ENCODE results near the gene INTS1.
A peak's percentile ranks its signal among the peaks of the same experiment; 100 is the strongest.

The INTS1 gene

DNA sequence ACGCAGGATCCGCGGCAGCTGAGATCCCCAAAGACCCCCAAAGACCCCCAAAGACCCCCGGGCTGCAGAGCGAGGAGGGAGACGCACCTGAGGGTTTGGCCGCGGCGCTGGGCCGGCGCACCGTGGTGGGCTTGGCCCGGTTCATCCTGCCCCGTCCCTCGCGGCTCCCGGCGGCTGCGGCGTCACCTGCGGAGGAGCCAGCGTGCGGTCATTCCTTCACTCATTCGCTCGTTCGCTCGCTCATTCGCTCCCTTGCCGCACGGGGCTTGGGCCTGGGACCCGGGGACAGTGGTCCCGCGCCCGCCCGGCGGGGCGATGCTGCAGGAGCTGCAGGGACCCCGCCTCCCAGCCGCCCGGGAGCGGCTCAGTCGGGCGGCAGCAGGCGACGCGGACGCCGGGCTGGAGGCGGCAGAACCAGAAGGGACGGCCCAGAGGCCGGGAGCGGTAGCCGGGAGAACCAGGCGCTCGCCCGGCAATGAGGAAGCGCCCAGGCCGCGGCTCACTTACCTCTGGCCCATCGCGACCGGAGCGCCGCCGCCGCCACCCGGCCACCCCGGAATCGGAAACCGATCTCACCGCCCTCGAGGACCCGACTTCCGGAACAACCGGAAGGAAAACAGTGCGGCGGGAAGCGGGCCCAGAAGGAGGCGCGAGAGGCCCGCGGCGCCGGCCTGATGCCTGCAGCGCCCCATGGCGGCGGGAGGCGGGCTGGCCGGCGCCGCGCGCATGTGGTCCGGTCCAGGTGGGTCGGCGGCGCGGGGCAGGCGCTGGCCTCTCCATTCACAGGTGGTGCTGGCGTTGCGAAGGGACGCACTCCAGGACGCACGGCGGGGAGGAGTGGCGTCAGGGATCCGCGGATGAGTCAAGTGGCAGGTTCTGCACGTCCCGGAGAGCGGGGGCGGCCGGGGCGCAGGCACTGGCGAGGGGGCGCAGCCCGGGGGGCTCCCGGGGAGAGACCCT is at the start of gene INTS1:
Gene INTS1, minus strand, starts transcription at position 574 of the 960 bp plus-strand sequence. Its CDS starts 429 bp downstream, at position 145.
- TF ChIP-seq, protein P1, sequence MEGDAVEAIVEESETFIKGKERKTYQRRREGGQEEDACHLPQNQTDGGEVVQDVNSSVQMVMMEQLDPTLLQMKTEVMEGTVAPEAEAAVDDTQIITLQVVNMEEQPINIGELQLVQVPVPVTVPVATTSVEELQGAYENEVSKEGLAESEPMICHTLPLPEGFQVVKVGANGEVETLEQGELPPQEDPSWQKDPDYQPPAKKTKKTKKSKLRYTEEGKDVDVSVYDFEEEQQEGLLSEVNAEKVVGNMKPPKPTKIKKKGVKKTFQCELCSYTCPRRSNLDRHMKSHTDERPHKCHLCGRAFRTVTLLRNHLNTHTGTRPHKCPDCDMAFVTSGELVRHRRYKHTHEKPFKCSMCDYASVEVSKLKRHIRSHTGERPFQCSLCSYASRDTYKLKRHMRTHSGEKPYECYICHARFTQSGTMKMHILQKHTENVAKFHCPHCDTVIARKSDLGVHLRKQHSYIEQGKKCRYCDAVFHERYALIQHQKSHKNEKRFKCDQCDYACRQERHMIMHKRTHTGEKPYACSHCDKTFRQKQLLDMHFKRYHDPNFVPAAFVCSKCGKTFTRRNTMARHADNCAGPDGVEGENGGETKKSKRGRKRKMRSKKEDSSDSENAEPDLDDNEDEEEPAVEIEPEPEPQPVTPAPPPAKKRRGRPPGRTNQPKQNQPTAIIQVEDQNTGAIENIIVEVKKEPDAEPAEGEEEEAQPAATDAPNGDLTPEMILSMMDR (IDR thresholded peaks at IDR 0.05; ENCODE audit: borderline replicate concordance, control extremely low read depth, extremely low read depth, insufficient read depth, missing control alignments), result peak; percentile 82
- peak; percentile 97 for DNase-seq (ENCODE audit: low spot score)
- in situ Hi-C loops (cut with MboI; ENCODE audit: low sequenced_read_pairs, unreplicated experiment), result no loop called here

DNA sequence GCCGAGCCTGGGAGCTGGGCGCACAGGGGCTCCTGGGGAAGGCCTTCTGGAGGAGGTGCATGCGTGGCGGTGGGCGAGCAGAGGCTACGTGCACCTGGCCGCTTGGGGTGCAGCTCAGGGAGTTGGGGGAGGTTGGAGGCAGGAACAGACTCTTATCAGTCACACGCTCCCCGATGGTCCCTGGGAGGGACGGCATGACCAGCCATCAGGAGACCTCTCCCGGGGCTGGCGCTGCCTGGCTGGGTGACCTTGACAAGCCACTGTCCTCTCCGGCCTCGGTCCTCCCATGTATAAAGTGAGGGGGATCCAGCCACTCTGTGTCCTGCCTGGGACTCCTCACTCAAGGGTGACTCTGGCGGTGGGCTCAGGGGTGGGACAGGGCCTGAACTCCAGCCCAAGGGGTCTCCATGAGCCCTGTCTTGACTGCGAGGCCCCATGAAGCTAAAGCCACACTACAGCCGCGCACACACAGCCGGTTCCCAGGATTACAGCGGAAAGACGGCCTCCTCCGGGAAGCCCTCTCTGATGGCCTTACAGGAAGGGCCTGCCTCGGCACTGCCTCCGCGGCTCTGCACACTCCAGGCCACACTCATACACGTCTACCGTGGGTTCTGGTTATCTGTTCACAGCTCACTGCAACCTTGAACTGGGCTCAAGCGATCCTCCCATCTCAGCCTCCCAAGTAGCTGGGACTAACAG is 49.5 kb upstream of the INTS1 start:
- TF ChIP-seq, protein P1 (IDR thresholded peaks at IDR 0.05; ENCODE audit: borderline replicate concordance, control extremely low read depth, extremely low read depth, insufficient read depth, missing control alignments), result no peak
- in situ Hi-C loops (cut with MboI; ENCODE audit: low sequenced_read_pairs, unreplicated experiment), result no loop called here
- no peak for DNase-seq (ENCODE audit: low spot score)

- in situ Hi-C loops (cut with MboI; ENCODE audit: low sequenced_read_pairs, unreplicated experiment), result no loop called here
- DNase-seq (ENCODE audit: low spot score), result no peak
- TF ChIP-seq, protein P1 (IDR thresholded peaks at IDR 0.05; ENCODE audit: borderline replicate concordance, control extremely low read depth, extremely low read depth, insufficient read depth, missing control alignments), result no peak
These were observed 48.0 kb upstream of the INTS1 start for GRCh38 chr7:1552200-1552599.

DNA sequence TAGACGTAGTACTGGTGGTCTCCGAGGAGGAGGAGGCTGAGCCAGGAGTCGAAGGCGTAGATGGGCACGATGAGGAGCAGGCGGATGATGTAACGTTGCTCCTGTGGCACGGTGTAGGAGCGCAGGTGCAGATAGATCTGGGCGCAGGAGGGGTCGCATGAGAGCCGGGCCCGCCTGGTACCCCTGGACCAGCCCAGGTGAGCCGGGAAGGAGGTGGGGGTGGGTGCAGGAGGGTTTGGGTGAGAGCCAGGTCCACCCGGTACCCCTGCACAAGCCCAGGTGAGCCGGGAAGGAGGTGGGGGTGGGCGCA is 46.6 kb upstream of the INTS1 start:
- TF ChIP-seq, protein P1 (IDR thresholded peaks at IDR 0.05; ENCODE audit: borderline replicate concordance, control extremely low read depth, extremely low read depth, insufficient read depth, missing control alignments), result no peak
- DNase-seq (ENCODE audit: low spot score), result no peak
- in situ Hi-C loops (cut with MboI; ENCODE audit: low sequenced_read_pairs, unreplicated experiment), result no loop called here

GRCh38 chr7:1550005-1550845 is 46.0 kb upstream of the INTS1 start:
- no peak for DNase-seq (ENCODE audit: low spot score)
- TF ChIP-seq, protein P1 (IDR thresholded peaks at IDR 0.05; ENCODE audit: borderline replicate concordance, control extremely low read depth, extremely low read depth, insufficient read depth, missing control alignments), result no peak
- in situ Hi-C loops (cut with MboI; ENCODE audit: low sequenced_read_pairs, unreplicated experiment), result no loop called here

Measured in GM13976 (cell line).